HG02884 (cell line): ENCODE results near the gene SLC23A3.

Experiments
- ATAC-seq: cut with Tn5 transposase; IDR thresholded peaks from one replicate; pipeline ENCODE4 v1.9.1; 2021; ENCODE audit warnings: mild to moderate bottlenecking, moderate library complexity; ENCODE audit not compliant: unreplicated experiment

Gene SLC23A3

GRCh38 chr2:219169930-219170654 lies at the start of gene SLC23A3:
Gene SLC23A3 (minus strand): TSS chr2:219170029. CDS start chr2:219169984, 45 bp downstream.
- no peak for ATAC-seq

- peak; percentile 80 for ATAC-seq
Measured at GRCh38 chr2:219218732-219219701, 49.2 kb upstream of the SLC23A3 start, which contains the start of gene ABCB6. Gene ABCB6 (minus strand): TSS chr2:219218958. CDS start chr2:219218673, 285 bp downstream.

- peak; percentile 9 for ATAC-seq
Measured at GRCh38 chr2:219218217-219218731, 48.4 kb upstream of the SLC23A3 start.

GRCh38 chr2:219216535-219216915 lies 46.7 kb upstream of the SLC23A3 start:
- no peak for ATAC-seq

GRCh38 chr2:219215871-219216534 lies 46.2 kb upstream of the SLC23A3 start:
- no peak for ATAC-seq

GRCh38 chr2:219214786-219215185 lies 45.0 kb upstream of the SLC23A3 start:
- no peak for ATAC-seq

- no peak for ATAC-seq
Measured at GRCh38 chr2:219214141-219214540, 44.3 kb upstream of the SLC23A3 start.

GRCh38 chr2:219213486-219214071 lies 43.8 kb upstream of the SLC23A3 start:
- no peak for ATAC-seq

GRCh38 chr2:219213026-219213415 lies 43.2 kb upstream of the SLC23A3 start:
- no peak for ATAC-seq

- ATAC-seq: no peak
Measured at GRCh38 chr2:219210886-219211362, 41.1 kb upstream of the SLC23A3 start.

- ATAC-seq: no peak
Measured at GRCh38 chr2:219210196-219210885, 40.5 kb upstream of the SLC23A3 start.

GRCh38 chr2:219209236-219210195 lies 39.7 kb upstream of the SLC23A3 start:
- no peak for ATAC-seq

- ATAC-seq: no peak
Measured at GRCh38 chr2:219207884-219208740, 38.3 kb upstream of the SLC23A3 start.

- no peak for ATAC-seq
Measured at GRCh38 chr2:219207134-219207883, 37.5 kb upstream of the SLC23A3 start.

GRCh38 chr2:219206328-219207133 lies 36.7 kb upstream of the SLC23A3 start, which contains the start of gene ZFAND2B:
Gene ZFAND2B (plus strand): TSS chr2:219206782. CDS start chr2:219206988, 206 bp downstream.
- peak; percentile 95 for ATAC-seq

GRCh38 chr2:219205981-219206327 lies 36.1 kb upstream of the SLC23A3 start:
- ATAC-seq: no peak
